COLO668 (cell line): ENCODE data around the gene LTBR.

ENCODE experiments used
- DNase-seq: peaks from one replicate; lab custom pipeline; 2025; ENCODE audit not compliant: unreplicated experiment; lab: John Stamatoyannopoulos, UW

The LTBR gene

DNA sequence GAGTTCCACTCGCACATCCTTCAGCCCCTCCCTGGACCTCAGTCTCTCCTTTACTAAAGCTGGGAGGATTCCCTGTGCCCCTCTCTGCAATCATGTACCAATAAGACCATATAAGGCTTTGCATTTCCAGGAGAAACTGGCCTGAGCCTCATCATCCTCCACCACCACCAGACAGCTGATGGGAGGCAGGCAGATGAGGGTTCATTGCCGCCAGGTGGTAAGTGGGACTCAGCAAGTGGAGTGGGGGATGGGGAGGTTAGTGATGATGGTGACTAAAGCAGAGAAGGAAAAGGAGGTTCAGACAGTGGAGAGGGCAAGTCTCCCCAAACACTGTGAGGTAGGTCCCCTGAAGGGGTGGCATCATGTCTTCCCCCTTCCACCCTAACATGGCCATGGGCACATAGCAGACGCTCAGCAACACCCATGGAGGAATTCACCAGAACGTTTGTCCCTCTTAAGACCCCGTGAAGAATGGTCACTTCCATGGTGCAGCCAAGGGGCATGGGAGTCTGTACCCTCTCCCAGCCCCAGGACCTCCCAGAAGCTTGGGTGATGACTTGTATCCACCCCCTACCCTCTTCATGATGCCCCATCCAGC, 37.6 kb upstream of the LTBR start:
- DNase-seq: peak; percentile 8

DNA sequence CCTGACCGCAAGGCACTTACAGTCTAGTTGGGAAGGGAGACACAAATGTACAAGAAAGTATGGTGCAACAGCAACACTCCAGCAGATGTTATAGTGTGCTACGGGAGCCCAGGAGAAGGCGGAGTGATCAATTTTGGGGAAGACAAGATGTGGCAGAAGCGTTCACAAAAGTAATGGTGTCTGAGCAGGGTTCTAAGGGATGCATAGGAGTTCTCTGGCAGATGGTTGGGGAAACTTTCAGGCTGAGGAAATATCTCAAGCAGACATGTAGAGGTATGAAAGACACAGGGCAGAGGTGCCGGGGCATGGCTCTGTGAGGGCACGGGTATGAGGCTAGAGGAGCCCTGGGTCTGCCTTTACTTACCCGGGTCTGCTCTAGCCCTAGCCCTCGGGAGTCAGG, 37.0 kb upstream of the LTBR start:
- DNase-seq: no peak

GRCh38 chr12:6347367-6348338, 36.3 kb upstream of the LTBR start:
- no peak for DNase-seq

GRCh38 chr12:6351622-6352021, 32.3 kb upstream of the LTBR start:
- DNase-seq: no peak

GRCh38 chr12:6352193-6353173, 31.5 kb upstream of the LTBR start:
- DNase-seq: no peak

DNA sequence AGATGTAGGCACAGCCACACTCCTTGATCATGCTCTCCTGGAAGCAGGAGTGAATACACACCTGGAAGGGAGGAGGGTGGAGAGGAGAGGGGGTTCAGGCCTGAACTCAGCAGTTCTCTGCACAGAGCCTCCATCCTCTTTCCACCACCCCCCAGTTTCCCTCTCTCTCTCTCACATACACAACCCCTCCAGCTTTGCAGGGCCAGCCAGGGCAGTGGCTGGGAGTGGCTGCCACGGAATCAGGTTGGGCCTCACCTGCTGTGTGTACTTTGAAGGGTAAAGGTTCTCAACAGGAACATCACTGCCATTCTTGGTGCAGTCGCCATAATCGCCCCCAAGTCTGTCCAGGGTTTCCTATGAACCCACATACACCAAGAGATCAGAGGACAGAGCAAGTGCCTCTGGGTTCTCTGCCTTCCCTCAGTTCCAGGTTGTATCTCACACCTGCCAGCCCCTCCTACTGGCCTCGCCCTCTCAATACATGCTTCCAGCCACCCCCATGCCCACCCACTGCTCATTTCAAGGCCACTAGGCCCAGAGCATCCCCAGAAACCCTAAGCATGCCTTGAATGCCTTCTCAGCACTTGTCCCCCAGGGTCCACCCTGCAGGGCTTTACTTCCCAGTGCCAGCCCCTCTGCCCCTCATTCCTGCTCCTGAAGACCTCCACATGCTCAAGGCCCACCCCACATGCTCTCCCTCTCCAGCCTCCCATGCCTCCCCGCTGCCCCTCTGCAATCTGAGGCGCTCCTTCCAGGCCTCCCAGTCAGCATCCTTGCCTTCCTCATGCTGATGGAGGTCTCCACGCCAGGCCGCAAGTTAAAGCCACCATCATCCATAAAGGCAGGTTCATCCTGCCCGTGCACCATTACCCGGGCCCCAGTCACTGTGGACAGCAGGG, 29.2 kb upstream of the LTBR start:
- no peak for DNase-seq

DNA sequence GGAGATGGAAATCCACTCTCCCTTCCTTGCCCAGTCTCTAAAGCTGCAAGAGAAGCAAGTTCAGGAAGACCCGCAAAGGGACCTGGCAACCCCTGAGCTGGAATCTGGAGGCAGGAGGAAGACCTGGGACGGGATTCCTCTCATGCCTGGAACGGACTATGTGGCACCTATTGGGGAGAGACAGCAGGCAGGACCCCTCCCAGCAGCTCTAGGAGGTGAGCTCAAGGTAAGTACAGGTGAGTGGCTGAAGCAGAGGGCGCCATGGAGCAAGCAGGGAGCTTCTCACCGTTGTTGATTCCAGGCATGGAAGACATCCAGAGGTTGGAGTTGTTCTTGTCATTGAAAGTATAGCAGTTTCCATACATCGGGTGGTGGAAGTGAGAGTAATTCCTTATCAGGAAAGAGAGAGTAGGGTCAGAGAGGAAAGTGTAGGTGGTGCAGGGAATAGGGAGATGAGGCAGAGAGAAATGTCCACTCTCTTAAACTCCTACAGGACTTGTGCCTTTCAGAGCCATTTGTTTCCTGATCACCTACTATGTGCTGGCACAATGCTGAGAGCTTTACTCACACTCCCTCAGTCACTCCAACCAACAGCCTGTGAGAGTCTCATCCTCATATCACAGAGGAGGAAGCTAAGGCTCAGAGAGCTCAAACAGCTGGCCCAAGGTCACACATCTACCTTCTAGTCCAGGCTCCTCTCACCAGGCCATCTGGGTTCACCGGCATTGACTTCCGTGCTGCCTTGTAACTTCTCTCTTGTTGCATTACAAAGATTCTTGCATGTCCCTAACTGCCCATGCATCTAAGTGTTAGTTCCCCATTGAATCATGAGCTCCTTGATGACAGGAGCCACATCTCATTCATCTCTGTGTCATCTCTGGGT, 28.2 kb upstream of the LTBR start:
- DNase-seq: no peak

DNA sequence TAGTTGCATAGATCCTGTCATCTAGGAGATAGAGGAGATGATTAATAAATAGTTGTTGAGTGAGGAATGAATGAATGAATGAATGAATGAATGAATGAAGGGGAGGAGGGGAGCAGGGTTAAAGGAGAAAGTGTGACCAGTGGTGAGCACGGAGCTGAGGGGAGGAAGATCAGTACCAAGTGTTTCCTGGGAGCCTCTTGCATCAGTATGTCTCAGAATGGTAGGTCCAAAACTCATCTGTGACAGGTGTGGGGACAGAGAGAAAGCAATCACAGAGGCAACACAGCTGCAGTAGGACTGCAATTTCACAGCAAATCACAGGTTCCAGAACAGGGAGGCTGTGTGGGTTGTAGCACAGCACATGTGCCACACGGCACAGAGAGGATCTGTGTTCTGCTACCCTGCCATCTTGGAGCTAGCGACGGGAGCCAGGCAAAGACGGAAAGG, 27.6 kb upstream of the LTBR start:
- no peak for DNase-seq

DNA sequence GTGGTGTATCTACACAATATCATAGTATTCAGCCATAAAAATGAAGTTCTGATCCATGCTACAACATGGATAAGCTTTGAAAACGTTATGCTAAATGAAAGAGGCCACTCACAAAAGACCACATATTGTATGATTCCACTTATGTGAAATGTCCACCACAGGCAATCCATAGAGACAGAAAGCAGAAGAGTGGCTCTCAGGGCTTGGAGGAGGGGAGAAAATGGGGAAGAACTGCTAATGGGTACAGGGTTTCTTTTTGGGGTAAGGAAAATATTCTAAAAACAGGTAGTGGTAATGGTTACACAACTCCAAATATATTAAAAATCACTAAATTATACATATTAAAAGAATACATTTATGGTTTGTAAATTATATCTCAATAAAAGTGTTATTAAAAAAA, 25.1 kb upstream of the LTBR start:
- no peak for DNase-seq

GRCh38 chr12:6360080-6360571, 23.8 kb upstream of the LTBR start:
- no peak for DNase-seq

DNA sequence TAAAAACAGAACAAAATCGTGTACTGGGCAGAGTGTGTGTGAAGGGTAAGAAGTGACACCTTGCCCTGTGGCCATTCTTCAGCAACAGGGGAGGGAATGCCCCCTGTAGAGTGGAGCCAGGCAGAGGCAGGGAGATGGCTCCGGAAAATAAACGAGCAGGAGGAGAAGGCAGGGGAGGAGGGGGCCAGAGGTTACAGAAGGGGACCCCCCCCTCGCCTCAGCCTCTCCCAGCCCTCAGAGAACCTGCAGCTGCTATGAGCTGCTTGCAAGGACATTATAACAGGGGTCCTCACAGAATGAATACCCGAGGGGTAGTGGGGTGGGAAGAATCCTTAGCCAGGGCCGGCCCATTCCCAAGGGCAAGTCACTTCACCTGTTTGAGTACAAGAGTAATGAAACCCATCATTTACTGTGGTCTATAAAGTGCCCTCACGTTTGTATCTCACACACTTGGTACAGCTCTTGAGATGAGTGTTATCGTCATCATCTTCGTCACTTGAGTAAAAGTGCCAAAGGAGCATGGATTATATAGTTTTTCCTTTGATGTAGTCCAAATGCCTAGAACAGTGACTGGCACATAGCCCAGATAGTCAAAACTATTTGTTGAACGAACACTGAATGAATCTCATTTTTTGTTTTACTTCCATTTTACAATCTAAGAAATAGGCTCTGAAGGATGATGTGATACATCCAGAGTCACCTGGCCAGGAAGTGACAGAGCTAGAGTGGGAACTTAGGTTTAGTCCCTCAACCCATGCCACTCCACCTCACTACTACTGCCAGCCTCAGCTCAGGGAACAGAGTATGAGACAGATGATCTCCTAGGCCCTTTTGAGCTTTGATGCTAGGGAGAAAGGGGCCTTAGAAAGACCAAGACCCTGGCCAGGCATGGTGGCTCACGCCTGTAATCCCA, 23.1 kb upstream of the LTBR start:
- no peak for DNase-seq

- no peak for DNase-seq
Observed at GRCh38 chr12:6361834-6362233, 22.1 kb upstream of the LTBR start.

GRCh38 chr12:6362403-6362802, 21.6 kb upstream of the LTBR start:
- DNase-seq: no peak

DNA sequence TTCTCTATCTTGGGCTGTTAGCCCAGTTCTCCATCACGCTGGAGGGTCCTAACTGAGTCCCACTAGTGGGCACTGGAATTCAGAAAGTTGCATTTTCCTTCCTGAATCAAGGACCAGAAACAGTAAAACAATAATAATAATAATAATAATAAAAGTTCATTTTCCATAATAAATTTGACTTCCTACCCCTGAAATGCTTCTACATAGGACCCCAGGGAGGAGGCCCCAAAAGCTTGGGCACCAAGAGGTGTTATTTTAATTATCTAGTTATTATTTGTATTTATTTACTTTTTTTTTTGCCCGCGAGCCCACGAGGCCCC, 21.0 kb upstream of the LTBR start:
- DNase-seq: no peak

DNA sequence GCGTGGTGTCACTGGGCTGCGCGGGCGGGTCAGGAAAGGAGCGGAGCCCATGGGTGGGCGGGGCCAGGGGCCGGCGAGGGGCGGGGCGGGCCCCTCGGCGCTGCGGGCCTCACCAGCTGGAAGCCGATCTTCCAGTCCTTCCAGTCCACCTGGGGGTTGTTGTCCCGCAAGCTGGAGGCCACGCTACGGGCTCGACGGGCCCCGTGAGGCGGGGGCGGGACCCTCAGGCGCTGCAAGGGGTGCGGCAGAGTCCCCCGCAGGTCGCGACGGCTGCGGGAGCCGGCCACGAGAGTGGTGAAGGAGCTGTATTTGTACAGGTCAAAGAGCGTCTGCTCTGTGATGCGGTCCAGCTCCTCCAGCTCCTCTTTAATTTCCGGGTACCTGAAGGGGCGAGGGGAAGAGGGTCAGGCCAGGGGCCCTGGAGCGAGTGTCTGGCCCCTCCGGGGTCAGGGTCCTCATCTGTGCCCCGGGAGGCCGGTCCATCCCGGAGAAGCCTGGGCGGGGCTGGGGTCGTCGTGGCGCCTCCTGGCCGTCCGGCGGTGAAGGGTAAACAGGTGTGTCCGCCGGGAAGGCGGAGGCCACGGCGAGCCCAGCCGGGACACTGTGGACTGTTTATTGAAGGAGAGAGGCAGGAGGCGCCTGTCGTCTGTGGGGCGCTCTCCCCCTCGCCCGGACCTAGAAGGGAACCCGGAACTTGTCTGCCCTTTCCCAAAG, 20.5 kb upstream of the LTBR start:
- peak; percentile 46 for DNase-seq

- no peak for DNase-seq
Observed at GRCh38 chr12:6364044-6364374, 20.0 kb upstream of the LTBR start.

GRCh38 chr12:6367065-6367968, 16.6 kb upstream of the LTBR start:
- DNase-seq: no peak
